Measurements from ENCODE around the gene DYNC1H1. TPM values are rescaled to one million over a fixed set of nuclear protein-coding genes. Genes with fewer than 3 reads are reported as not detected.

Gene DYNC1H1
- total RNA-seq, 1 donor from 2014 or later = 277 TPM

DNA sequence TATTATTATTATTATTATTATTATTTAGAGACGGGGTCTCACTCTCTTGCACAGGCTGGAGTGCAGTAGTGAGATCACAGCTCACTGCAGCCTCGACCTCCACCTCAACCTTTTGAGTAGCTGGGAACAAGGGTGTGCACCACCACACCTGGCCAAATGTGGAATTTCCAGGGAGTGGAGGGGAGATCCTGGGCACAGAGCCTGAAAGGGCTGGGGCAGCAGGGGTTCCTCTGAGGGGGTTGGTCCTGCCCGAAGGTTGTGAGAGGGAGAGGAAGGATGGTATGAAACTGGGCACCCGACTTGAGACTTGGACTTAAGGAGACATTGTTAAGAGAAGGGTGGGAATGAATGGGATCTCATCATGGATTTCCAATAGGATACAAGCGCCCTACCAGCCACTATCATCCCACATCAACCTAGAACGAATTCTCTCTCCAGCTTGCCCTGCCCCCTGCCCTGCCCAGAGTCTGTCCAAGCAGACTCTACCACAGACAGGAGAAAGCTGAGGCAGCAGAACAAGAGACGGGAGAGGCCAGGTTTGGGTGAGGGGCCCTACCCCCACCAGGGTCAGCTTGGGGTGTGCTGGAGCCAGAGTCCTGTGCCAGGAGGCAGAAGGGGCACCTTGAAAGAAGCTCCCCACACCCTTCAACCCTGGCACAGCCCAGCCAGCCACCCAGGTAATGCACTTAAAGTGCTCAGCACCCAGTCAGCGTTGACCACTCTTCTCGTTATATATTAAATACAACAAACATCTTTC lies 2.4 kb upstream of the DYNC1H1 start:
- DNase-seq (ENCODE audit: low read depth) (no peak), FAIRE-seq (no peak)
- Histone ChIP-seq H3K36me3 (ENCODE audit: control insufficient read depth, insufficient read depth, low read length) (no peaks in the 10 kb centered on the region), H3K4me3 (ENCODE audit: low read depth, low read length) (no peak overlapping the region), H3K27me3 (ENCODE audit: control insufficient read depth, insufficient read depth, low read length) (no peaks in the 10 kb centered on the region)
- TF ChIP-seq, protein P1, sequence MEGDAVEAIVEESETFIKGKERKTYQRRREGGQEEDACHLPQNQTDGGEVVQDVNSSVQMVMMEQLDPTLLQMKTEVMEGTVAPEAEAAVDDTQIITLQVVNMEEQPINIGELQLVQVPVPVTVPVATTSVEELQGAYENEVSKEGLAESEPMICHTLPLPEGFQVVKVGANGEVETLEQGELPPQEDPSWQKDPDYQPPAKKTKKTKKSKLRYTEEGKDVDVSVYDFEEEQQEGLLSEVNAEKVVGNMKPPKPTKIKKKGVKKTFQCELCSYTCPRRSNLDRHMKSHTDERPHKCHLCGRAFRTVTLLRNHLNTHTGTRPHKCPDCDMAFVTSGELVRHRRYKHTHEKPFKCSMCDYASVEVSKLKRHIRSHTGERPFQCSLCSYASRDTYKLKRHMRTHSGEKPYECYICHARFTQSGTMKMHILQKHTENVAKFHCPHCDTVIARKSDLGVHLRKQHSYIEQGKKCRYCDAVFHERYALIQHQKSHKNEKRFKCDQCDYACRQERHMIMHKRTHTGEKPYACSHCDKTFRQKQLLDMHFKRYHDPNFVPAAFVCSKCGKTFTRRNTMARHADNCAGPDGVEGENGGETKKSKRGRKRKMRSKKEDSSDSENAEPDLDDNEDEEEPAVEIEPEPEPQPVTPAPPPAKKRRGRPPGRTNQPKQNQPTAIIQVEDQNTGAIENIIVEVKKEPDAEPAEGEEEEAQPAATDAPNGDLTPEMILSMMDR (IDR thresholded peaks at IDR 0.05; ENCODE audit: insufficient read depth, low read length, severe bottlenecking) = no peak

DNA sequence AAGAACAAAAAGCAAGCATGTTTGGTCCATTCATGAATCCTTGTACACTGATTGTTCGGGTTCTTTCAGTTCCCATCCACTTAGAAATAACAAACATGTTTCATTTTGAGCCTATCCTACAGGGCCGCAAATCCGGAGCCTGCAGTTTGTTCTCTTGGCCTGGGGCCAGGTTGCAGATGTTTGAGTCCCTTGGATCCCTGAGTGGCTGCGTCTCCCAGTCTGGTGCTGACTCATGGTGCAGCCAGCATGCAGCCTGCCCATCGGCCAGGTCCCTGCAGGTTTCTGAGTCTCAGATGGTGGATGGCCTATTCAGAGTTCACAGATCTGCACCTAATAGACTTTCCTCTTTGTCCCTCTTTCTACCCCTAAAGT lies 1.9 kb upstream of the DYNC1H1 start:
- Histone ChIP-seq H3K36me3 (ENCODE audit: control insufficient read depth, insufficient read depth, low read length) (no peaks in the 10 kb centered on the region), H3K27me3 (ENCODE audit: control insufficient read depth, insufficient read depth, low read length) (no peaks in the 10 kb centered on the region), H3K4me3 (ENCODE audit: low read depth, low read length) (no peak overlapping the region)
- TF ChIP-seq, protein P1 (IDR thresholded peaks at IDR 0.05; ENCODE audit: insufficient read depth, low read length, severe bottlenecking) = no peak
- peak; percentile 72 for DNase-seq (ENCODE audit: low read depth)
- FAIRE-seq = peak; percentile 47

DNA sequence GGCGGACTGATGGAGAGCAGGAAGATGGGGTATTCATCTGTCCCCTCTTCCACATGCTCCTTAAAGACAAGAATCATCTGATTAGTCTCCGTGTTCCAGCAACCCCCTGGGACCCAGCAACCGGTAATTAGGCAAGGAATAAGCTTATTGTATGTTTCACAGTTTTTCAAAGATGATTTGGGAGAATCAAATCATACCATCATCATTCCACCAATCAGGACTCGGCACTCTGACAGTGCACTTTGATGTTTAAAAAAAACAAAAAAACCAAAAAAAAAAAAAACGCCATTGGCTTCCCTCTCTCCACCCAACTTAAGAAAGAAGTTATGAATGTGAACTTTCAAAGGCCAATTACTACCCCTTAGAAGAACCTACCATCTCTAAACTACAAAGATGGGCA lies 1.3 kb upstream of the DYNC1H1 start:
- no peak for DNase-seq (ENCODE audit: low read depth)
- Histone ChIP-seq H3K36me3 (ENCODE audit: control insufficient read depth, insufficient read depth, low read length) (peaks cover 1% of the 10 kb centered on the region), H3K4me3 (ENCODE audit: low read depth, low read length) (no peak overlapping the region), H3K27me3 (ENCODE audit: control insufficient read depth, insufficient read depth, low read length) (no peaks in the 10 kb centered on the region)
- TF ChIP-seq, protein P1 (IDR thresholded peaks at IDR 0.05; ENCODE audit: insufficient read depth, low read length, severe bottlenecking) = no peak
- no peak for FAIRE-seq

DNA sequence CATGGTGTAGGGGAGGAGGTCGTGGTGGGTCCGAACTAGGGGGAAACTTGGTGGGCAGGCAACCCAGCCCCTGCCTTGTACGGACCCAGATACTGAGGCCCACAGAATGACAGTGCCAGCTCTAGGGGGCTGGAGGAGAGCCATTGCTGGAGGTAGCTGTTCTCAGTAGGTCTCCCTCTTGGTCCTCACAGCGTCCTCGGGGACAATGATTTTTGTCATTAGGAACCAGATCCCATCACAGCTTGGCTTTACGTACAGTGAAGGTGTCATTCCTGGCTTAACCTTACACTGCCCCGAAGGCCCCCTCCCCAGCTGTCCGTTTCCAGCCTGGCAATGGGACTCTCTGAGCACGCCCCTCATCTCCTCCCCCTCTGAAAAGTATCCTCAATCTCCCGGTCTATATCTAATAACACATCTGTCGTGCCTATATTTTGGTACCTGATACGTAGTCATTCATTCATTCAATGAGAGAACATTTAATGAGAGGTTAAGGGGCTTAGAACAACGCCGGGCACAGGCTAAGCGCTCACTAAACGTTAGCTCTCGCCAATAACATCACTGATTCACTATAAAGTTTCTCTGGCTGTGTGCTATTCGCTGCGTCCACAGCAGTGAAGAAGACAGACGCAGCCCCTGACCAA lies 597 bp upstream of the DYNC1H1 start:
- DNase-seq (ENCODE audit: low read depth) (no peak), FAIRE-seq (no peak)
- H3K27me3 ChIP-seq (ENCODE audit: control insufficient read depth, insufficient read depth, low read length) = no peaks in the 10 kb centered on the region
- TF ChIP-seq, protein P1 (IDR thresholded peaks at IDR 0.05; ENCODE audit: insufficient read depth, low read length, severe bottlenecking) = no peak
- H3K4me3 ChIP-seq (ENCODE audit: low read depth, low read length) = peak overlapping the region; percentile 7
- H3K36me3 ChIP-seq (ENCODE audit: control insufficient read depth, insufficient read depth, low read length) = peaks cover 2% of the 10 kb centered on the region

DNA sequence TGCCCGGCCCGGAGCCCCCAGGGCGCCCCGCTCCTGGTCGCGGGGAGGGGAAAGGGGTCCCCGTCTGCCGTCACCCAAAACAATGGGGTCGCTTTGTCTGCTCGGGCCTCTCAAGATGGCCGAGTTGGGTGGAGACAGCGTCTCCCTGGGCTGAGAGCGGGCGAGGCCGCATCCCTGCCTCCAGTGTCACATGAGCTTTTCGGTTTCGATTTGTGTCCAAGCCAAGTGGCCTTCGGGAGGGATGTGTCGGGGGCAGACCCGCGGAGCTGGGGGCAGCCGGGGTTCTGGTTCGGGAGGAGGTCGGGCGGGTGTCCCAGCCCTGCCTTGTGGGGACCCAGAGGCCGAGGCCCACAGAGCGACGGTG lies 790 bp downstream of the DYNC1H1 start:
- H3K27me3 ChIP-seq (ENCODE audit: control insufficient read depth, insufficient read depth, low read length) = no peaks in the 10 kb centered on the region
- DNase-seq (ENCODE audit: low read depth) = no peak
- FAIRE-seq = no peak
- TF ChIP-seq, protein P1 (IDR thresholded peaks at IDR 0.05; ENCODE audit: insufficient read depth, low read length, severe bottlenecking) = no peak
- peak overlapping the region; percentile 98 for H3K4me3 ChIP-seq (ENCODE audit: low read depth, low read length)
- peaks cover 2% of the 10 kb centered on the region for H3K36me3 ChIP-seq (ENCODE audit: control insufficient read depth, insufficient read depth, low read length)

Measured in bronchial epithelial cell (primary cell).